Stimulated activated naive CD4-positive, alpha-beta T cell (primary cell): ENCODE data around the gene MRGPRX3.

Source experiments
- DNase-seq, 6 experiments: peaks; one replicate each; lab custom pipeline; 2025; lab: John Stamatoyannopoulos, UW

The MRGPRX3 gene

DNA sequence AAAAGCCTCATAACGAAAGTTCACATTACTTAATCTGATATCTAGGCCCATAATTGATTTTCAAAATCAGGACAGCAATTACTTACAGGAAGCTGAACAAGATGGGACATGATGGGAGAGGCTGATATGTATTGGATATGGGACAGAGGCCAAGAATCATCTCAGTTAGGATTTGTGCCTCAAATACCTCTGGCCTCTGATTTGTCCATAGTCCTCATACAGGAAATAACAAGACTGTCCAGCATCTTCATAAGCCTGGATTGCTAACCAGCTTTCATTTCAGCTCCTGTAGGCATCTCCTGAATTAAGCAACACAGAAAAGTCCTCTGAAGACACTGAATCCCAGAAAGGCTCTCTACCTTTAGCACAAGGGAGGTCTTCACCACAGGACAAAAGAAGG is 36.0 kb downstream of the MRGPRX3 start:
- no peak for DNase-seq

DNA sequence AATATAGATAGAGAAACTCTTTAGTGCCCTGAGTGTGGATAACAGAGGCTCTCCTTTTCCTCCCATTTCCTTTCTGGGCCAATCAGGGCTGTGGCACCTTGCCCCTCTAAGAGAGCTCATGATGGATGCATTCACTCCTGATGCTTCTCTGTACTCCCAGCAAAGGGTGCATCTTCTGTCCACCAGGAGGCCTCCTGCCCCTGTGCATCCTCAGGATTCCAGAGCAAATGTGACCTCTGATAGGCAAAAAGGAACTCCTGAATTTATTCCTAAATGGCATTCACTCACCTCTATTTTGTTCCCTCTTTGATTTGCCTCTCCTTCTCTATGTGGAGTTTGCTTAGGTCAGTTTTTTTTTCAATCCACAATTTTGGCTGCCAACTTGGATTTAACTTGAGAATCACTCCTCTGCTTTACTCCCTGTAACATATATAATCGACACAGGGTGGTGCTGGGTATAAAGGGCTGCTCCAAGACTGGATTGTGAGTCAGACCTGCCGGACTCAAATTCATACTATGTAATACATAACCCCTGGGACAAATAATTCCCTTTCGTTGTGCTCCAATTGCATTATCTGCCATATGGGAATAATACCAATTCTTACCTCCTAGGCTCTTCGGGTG is 39.1 kb downstream of the MRGPRX3 start:
- no peak for DNase-seq

DNA sequence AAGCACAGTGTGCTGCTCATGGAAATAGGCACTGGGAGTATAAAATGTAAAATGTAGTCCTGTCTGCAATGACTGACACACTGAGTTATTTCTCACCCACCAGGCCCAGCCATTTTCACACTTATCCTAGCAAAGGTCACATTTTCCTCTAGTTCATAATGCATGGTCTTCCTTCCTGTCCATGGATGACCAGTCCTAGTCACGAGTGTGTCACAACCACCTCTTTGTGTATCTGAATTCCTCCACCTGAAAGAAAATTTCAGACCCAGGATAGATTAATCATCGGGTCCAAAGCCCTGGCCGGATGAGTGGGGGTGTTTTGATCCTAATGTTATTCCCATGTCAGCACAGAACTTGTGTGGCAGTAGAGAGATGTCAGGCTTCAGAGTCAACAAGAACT is 40.3 kb downstream of the MRGPRX3 start, which contains the start of gene MRGPRX4:
MRGPRX4 (plus strand) TSS at position 172 of the 400 bp plus-strand sequence. CDS start 420 bp downstream, outside the sequence.
- DNase-seq = no peak

- DNase-seq = no peak
These were observed 41.0 kb downstream of the MRGPRX3 start for GRCh38 chr11:18173225-18173866.
